ENCODE measurements around the gene DNER. TPM values are rescaled to one million over a fixed set of nuclear protein-coding genes. Genes with fewer than 3 reads are reported as not detected.

The DNER gene
- total RNA-seq, 1 experiment from 2014 or later = not detected

GRCh38 chr2:229477269-229477755, 237.0 kb downstream of the DNER start:
- Histone ChIP-seq H2AFZ (ENCODE audit: low read length) (no peak overlapping the region), H3K36me3 (ENCODE audit: insufficient read depth, low read length) (no peaks in the 10 kb centered on the region), H3K27ac (ENCODE audit: low read length) (no peak overlapping the region), H3K27me3 (ENCODE audit: low read length) (no peaks in the 10 kb centered on the region), H3K9me3 (ENCODE audit: low read length) (no peaks in the 10 kb centered on the region), H3K4me1 (ENCODE audit: low read length) (no peaks in the 10 kb centered on the region), H4K20me1 (ENCODE audit: insufficient read depth, low read depth, low read length) (no peaks in the 10 kb centered on the region), H3K4me3 (ENCODE audit: low read length) (no peak overlapping the region), H3K9ac (ENCODE audit: low read length) (no peak overlapping the region), H3K4me2 (ENCODE audit: low read depth, low read length, poor library complexity, severe bottlenecking) (no peak overlapping the region), H3K9me2 (replicated peaks; ENCODE audit: insufficient read depth, low read length) (no peaks in the 10 kb centered on the region), H3K79me2 (ENCODE audit: low read length) (no peaks in the 10 kb centered on the region)
- no peak for DNase-seq

GRCh38 chr2:229475778-229476177, 238.6 kb downstream of the DNER start:
- Histone ChIP-seq H3K4me3 (ENCODE audit: low read length) (no peak overlapping the region), H3K27ac (ENCODE audit: low read length) (no peak overlapping the region), H3K9me3 (ENCODE audit: low read length) (no peaks in the 10 kb centered on the region), H4K20me1 (ENCODE audit: insufficient read depth, low read depth, low read length) (no peaks in the 10 kb centered on the region), H3K4me2 (ENCODE audit: low read depth, low read length, poor library complexity, severe bottlenecking) (no peak overlapping the region), H3K9ac (ENCODE audit: low read length) (no peak overlapping the region), H3K79me2 (ENCODE audit: low read length) (no peaks in the 10 kb centered on the region), H3K9me2 (replicated peaks; ENCODE audit: insufficient read depth, low read length) (no peaks in the 10 kb centered on the region), H3K27me3 (ENCODE audit: low read length) (no peaks in the 10 kb centered on the region), H3K4me1 (ENCODE audit: low read length) (no peaks in the 10 kb centered on the region), H2AFZ (ENCODE audit: low read length) (no peak overlapping the region), H3K36me3 (ENCODE audit: insufficient read depth, low read length) (no peaks in the 10 kb centered on the region)
- no peak for DNase-seq

- no peaks in the 10 kb centered on the region for H3K36me3 ChIP-seq (ENCODE audit: insufficient read depth, low read length)
- H3K4me3 ChIP-seq (ENCODE audit: low read length) = no peak overlapping the region
- DNase-seq = no peak
- H3K9me2 ChIP-seq (replicated peaks; ENCODE audit: insufficient read depth, low read length) = no peaks in the 10 kb centered on the region
- no peak overlapping the region for H3K9ac ChIP-seq (ENCODE audit: low read length)
- no peaks in the 10 kb centered on the region for H3K27me3 ChIP-seq (ENCODE audit: low read length)
- no peaks in the 10 kb centered on the region for H3K9me3 ChIP-seq (ENCODE audit: low read length)
- H2AFZ ChIP-seq (ENCODE audit: low read length) = no peak overlapping the region
- H3K27ac ChIP-seq (ENCODE audit: low read length) = no peak overlapping the region
- no peak overlapping the region for H3K4me2 ChIP-seq (ENCODE audit: low read depth, low read length, poor library complexity, severe bottlenecking)
- H4K20me1 ChIP-seq (ENCODE audit: insufficient read depth, low read depth, low read length) = no peaks in the 10 kb centered on the region
- no peaks in the 10 kb centered on the region for H3K4me1 ChIP-seq (ENCODE audit: low read length)
- no peaks in the 10 kb centered on the region for H3K79me2 ChIP-seq (ENCODE audit: low read length)
These were observed 240.2 kb downstream of the DNER start for GRCh38 chr2:229474125-229474524.

- H2AFZ ChIP-seq (ENCODE audit: low read length) = no peak overlapping the region
- H3K27ac ChIP-seq (ENCODE audit: low read length) = no peak overlapping the region
- DNase-seq = no peak
- no peaks in the 10 kb centered on the region for H3K36me3 ChIP-seq (ENCODE audit: insufficient read depth, low read length)
- H3K27me3 ChIP-seq (ENCODE audit: low read length) = no peaks in the 10 kb centered on the region
- no peaks in the 10 kb centered on the region for H3K9me2 ChIP-seq (replicated peaks; ENCODE audit: insufficient read depth, low read length)
- H3K9me3 ChIP-seq (ENCODE audit: low read length) = no peaks in the 10 kb centered on the region
- no peaks in the 10 kb centered on the region for H3K4me1 ChIP-seq (ENCODE audit: low read length)
- no peaks in the 10 kb centered on the region for H3K79me2 ChIP-seq (ENCODE audit: low read length)
- no peak overlapping the region for H3K9ac ChIP-seq (ENCODE audit: low read length)
- no peak overlapping the region for H3K4me2 ChIP-seq (ENCODE audit: low read depth, low read length, poor library complexity, severe bottlenecking)
- no peaks in the 10 kb centered on the region for H4K20me1 ChIP-seq (ENCODE audit: insufficient read depth, low read depth, low read length)
- no peak overlapping the region for H3K4me3 ChIP-seq (ENCODE audit: low read length)
These were observed 243.6 kb downstream of the DNER start for GRCh38 chr2:229470781-229471180.

- Histone ChIP-seq H3K79me2 (ENCODE audit: low read length) (no peaks in the 10 kb centered on the region), H3K36me3 (ENCODE audit: insufficient read depth, low read length) (no peaks in the 10 kb centered on the region), H3K4me1 (ENCODE audit: low read length) (no peaks in the 10 kb centered on the region), H3K27me3 (ENCODE audit: low read length) (no peaks in the 10 kb centered on the region), H2AFZ (ENCODE audit: low read length) (no peak overlapping the region), H3K9me2 (replicated peaks; ENCODE audit: insufficient read depth, low read length) (no peaks in the 10 kb centered on the region), H3K4me2 (ENCODE audit: low read depth, low read length, poor library complexity, severe bottlenecking) (no peak overlapping the region), H3K27ac (ENCODE audit: low read length) (no peak overlapping the region), H4K20me1 (ENCODE audit: insufficient read depth, low read depth, low read length) (no peaks in the 10 kb centered on the region), H3K9me3 (ENCODE audit: low read length) (no peaks in the 10 kb centered on the region), H3K4me3 (ENCODE audit: low read length) (no peak overlapping the region), H3K9ac (ENCODE audit: low read length) (no peak overlapping the region)
- no peak for DNase-seq
These were observed 246.6 kb downstream of the DNER start for GRCh38 chr2:229467783-229468182.

- Histone ChIP-seq H3K4me2 (ENCODE audit: low read depth, low read length, poor library complexity, severe bottlenecking) (no peak overlapping the region), H3K36me3 (ENCODE audit: insufficient read depth, low read length) (no peaks in the 10 kb centered on the region), H3K9ac (ENCODE audit: low read length) (no peak overlapping the region), H3K27ac (ENCODE audit: low read length) (no peak overlapping the region), H2AFZ (ENCODE audit: low read length) (no peak overlapping the region), H3K4me3 (ENCODE audit: low read length) (no peak overlapping the region), H3K9me2 (replicated peaks; ENCODE audit: insufficient read depth, low read length) (no peaks in the 10 kb centered on the region), H3K27me3 (ENCODE audit: low read length) (no peaks in the 10 kb centered on the region), H3K4me1 (ENCODE audit: low read length) (no peaks in the 10 kb centered on the region), H3K9me3 (ENCODE audit: low read length) (no peaks in the 10 kb centered on the region), H4K20me1 (ENCODE audit: insufficient read depth, low read depth, low read length) (no peaks in the 10 kb centered on the region), H3K79me2 (ENCODE audit: low read length) (no peaks in the 10 kb centered on the region)
- DNase-seq = no peak
These were observed 250.5 kb downstream of the DNER start for GRCh38 chr2:229463841-229464346.

GRCh38 chr2:229462112-229462511, 252.2 kb downstream of the DNER start:
- no peak overlapping the region for H3K9ac ChIP-seq (ENCODE audit: low read length)
- no peak overlapping the region for H3K4me3 ChIP-seq (ENCODE audit: low read length)
- no peaks in the 10 kb centered on the region for H4K20me1 ChIP-seq (ENCODE audit: insufficient read depth, low read depth, low read length)
- H2AFZ ChIP-seq (ENCODE audit: low read length) = no peak overlapping the region
- no peaks in the 10 kb centered on the region for H3K9me2 ChIP-seq (replicated peaks; ENCODE audit: insufficient read depth, low read length)
- no peaks in the 10 kb centered on the region for H3K9me3 ChIP-seq (ENCODE audit: low read length)
- DNase-seq = no peak
- H3K4me2 ChIP-seq (ENCODE audit: low read depth, low read length, poor library complexity, severe bottlenecking) = no peak overlapping the region
- no peaks in the 10 kb centered on the region for H3K27me3 ChIP-seq (ENCODE audit: low read length)
- H3K36me3 ChIP-seq (ENCODE audit: insufficient read depth, low read length) = no peaks in the 10 kb centered on the region
- no peaks in the 10 kb centered on the region for H3K4me1 ChIP-seq (ENCODE audit: low read length)
- no peak overlapping the region for H3K27ac ChIP-seq (ENCODE audit: low read length)
- H3K79me2 ChIP-seq (ENCODE audit: low read length) = no peaks in the 10 kb centered on the region

GRCh38 chr2:229456091-229456490, 258.3 kb downstream of the DNER start:
- Histone ChIP-seq H3K79me2 (ENCODE audit: low read length) (no peaks in the 10 kb centered on the region), H3K9ac (ENCODE audit: low read length) (no peak overlapping the region), H3K9me3 (ENCODE audit: low read length) (no peaks in the 10 kb centered on the region), H3K4me1 (ENCODE audit: low read length) (no peaks in the 10 kb centered on the region), H3K4me2 (ENCODE audit: low read depth, low read length, poor library complexity, severe bottlenecking) (no peak overlapping the region), H2AFZ (ENCODE audit: low read length) (no peak overlapping the region), H3K27me3 (ENCODE audit: low read length) (no peaks in the 10 kb centered on the region), H3K36me3 (ENCODE audit: insufficient read depth, low read length) (no peaks in the 10 kb centered on the region), H4K20me1 (ENCODE audit: insufficient read depth, low read depth, low read length) (no peaks in the 10 kb centered on the region), H3K4me3 (ENCODE audit: low read length) (no peak overlapping the region), H3K27ac (ENCODE audit: low read length) (no peak overlapping the region), H3K9me2 (replicated peaks; ENCODE audit: insufficient read depth, low read length) (no peaks in the 10 kb centered on the region)
- no peak for DNase-seq

Measured in Karpas-422 (cell line).